GM18861 (cell line): ENCODE measurements around the gene FOXP1.

Experiments used
- ATAC-seq: cut with Tn5 transposase; IDR thresholded peaks from one replicate; pipeline ENCODE4 v1.9.1; 2021; ENCODE audit not compliant: unreplicated experiment

The FOXP1 gene

DNA sequence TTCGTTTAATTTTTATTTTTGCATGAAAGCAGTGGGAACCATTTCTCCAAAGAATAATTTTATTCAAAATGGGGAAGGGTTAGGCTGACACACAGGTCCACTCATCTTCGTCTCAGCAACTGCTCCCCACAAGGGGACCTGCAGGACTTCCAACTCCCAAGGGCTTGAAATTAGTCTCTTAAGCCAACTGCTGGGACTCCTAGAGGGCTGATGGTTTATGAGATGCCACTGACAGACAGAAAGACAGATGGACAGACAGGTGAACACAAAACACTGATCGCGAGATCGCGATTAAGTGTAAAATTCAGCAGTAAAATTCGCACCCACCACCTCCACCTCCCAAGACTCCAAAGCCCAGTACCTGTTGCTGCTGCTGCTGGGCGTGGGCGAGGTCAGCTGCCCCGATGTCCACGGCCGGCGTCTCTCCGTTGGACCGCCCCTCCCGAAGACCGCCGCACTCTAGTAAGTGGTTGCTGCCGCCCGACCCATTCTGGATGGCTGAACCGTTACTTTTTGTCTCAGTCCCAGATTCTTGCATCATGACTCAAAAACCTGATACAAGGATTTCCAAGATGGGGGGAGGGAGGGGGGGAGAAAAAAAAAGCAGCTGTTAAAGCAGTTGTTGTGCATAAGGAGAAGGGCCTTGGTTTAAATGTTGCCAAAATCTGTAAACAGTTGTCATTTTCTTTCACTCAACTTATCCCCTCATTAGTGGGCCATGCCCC, 385.5 kb downstream of the FOXP1 start:
- no peak for ATAC-seq

DNA sequence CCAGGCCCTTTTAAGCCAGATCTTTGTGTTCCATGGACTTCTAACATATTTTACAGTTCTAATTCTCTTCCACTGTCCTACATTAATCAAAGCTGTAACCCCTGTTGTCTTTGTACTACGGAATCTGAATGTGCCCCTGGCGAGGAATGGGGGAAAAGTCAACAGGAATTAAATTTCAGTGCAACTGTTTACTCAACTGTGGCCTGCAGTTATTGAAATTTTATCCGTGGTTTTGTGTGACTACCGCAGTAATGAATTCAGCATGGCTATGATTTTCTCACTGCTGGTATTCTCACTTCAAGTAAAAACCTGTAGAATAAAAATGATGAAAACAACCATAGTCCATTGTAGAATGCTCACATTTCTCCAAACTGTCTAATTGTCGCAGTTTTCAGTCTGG, 388.0 kb downstream of the FOXP1 start:
- no peak for ATAC-seq

DNA sequence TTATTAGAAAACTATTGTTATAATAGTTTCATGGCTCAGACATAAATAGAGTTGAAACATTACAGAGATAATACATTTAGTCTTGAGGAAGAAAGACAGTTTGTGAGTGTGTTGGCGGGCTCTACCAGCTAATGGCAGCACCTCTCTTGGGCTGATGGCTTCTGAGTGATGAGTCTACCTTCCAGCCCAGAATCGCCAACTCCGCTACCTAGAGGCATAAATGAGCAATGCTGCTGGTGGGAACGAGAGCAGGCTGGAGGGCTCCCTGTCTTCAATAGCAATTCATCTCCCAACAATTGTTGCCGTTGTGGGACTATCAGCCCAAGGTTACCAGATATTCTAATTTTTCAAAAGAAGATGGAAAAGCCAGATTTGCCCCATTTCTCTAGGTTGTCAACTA, 388.7 kb downstream of the FOXP1 start:
- ATAC-seq: no peak

DNA sequence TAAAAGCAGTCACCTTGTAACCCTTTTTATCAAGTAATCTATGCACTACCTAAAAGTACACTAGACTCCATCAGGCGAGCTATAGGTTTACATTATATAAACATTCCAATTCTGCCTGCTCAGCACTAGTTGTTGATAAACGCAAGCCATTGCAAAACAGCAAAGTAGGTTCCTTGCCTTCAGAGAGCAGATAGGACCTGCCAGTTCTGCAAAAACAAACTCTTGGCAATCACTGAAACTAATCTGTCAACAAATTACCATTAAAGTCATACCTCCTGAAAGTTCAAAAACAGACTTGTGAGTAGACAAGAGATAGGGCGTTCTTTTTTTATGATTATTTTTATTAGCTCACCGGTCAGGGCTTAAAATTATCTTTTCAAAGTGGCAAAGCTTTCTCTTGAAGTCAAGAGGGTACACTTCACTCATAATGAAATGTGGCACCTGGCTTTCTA, 392.5 kb downstream of the FOXP1 start:
- no peak for ATAC-seq

DNA sequence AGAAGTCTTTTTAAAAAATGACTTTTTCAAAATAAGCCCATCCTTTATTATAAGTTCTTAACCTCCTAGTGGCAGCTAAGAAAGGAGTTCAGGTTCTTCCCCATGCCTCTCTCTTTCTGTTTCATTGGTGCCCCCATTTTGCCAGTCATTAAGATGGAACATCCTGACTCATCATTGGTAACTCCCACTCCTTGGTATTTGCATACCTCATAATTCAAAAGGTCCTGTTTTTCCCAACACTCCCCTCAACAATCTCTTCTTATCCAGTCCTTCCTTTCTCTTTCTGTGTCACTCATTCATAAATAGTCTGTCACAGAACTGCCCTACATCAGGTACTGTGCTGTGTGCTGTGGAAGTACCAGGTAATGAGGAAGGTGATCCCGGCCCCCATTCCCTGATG, 394.0 kb downstream of the FOXP1 start:
- no peak for ATAC-seq

DNA sequence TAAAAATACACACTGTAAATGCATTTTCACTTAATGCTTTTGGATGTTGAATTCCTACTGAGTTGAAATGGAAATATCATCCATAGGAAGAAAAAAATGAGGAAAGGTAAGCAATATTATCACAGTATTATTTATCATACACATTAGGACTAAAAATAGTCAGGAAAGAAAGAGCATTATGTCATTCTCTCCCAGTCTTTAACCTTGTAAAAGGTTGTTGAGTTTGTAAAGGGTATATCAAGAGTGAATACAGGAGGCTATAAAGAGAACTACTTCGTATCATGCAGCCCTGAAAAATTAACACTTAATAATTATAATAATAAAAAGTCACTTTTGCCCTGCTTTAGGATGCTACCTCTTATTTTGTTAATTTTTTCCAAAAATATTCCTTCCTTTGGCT, 395.8 kb downstream of the FOXP1 start:
- ATAC-seq: no peak

DNA sequence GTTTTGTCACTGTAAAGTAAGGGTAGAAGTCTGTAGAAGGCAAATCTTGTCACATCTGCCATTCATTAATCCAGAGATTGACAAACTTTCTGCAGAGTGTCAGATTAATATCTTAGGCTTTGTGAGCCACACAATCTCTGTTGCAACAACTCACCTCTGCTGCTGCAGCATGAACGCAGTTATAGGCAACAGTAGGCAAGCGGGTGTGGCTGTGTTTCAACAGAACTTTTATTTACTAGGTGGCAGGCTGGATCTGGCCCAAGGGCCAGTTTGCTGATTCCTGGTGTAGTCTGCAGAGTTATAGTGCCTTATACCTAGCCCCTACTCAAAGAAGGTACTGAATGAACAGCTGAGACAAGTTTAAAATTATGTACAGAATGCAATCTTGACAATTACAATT, 396.7 kb downstream of the FOXP1 start:
- no peak for ATAC-seq

DNA sequence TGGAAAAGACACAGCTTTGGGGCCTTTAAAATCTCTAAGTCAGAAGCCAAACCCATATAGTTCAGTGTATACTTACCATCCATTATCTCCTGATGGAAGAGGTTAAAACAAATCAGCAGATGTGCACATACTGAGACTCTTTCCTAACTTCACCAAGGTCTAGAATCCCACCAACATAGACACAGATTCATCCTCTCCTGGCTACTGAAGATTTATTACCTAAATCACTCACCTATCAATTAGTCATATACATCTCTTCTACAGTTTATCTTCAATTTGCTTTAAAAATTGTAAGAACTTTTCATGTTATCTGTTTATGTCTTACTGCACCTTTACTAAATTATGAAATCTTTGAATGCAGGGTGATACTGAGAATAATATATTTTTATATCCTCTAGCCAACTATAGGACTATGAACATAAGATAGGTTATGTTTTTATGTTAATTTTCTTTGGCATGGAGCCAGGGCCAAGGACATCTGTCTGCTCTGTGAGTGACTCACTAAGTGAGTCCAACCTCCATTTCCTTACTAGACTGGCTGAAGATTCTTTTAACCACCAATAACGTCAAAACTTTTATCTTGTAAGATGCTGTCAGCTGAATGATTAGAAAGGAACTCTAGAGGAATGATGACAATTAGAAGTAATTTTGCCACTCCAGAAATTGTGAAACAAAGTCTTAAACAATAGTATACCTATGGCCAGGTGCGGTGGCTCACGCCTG, 397.6 kb downstream of the FOXP1 start:
- no peak for ATAC-seq

DNA sequence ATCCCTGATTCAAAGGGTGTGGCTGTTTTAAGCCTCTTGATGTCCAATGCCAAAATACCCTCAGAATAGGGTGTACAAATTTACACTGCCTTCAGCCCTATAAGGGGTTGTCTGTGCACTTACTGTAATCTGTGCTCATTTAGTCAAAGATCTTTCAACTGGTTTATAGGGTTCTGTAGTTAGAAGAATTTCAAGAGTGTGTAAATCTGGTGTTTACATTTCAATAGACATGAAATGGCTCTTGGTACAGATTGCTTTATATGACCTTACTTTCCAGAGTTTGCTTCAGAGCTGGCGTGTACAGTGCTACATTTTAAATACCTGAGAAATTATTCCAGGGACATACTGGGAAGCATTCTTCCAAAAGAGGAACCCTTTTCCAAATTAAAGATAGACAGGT, 399.3 kb downstream of the FOXP1 start:
- no peak for ATAC-seq

DNA sequence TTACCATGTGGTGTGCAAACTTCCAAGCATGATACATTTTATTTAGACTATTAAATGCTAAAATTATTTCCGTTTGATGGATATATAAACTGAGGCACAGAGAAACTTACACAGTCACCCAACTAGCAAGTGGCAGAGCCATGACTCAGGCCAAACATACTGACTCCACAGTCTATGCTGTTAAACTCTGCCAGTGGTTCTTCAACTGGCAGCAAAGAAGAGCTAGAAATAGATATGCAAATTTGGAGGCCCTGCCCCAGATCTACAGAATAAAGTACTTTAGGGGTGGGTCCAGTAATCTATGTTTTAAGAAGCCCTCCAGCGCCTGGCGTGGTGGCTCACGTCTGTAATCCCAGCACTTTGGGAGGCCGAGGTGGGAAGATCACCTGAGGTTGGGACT, 400.0 kb downstream of the FOXP1 start:
- no peak for ATAC-seq

DNA sequence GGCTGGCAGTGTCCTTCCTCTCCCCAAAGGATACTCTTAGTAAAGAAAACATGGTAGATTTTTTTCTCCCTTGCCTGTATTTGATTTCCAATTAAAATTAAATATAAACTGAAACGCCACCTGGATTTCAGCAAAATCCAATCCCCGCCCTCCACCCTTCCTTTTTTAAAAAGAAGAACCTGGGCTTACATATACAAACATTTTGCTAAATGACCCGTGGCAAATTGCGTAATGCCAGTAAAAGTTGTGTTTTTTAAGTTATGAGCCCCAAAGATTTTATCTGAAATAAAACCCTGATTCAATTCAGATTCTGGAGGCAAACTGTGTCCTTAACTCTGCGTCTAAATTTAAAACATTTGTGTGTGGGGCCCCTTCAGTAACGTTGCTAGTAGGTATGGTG, 403.0 kb downstream of the FOXP1 start:
- no peak for ATAC-seq

DNA sequence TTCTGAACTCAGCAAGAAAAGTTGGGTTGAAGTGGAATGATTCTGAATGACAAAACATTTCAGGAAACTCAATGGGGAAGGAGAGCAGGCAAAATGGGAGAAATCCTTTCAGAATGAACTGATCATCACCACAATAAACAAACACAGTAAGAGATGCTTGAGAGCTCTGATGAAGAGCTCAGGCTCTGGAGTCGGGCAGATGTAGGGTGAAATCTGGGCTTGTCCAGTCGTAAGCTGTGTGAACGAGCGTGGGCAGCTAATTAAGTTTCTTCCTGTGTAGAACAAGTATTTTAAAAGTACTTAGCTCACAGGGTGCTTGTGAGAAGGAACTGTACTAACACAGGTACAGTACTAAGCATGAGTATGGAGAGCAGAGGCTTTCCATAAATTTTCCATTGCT, 406.2 kb downstream of the FOXP1 start:
- ATAC-seq: no peak

DNA sequence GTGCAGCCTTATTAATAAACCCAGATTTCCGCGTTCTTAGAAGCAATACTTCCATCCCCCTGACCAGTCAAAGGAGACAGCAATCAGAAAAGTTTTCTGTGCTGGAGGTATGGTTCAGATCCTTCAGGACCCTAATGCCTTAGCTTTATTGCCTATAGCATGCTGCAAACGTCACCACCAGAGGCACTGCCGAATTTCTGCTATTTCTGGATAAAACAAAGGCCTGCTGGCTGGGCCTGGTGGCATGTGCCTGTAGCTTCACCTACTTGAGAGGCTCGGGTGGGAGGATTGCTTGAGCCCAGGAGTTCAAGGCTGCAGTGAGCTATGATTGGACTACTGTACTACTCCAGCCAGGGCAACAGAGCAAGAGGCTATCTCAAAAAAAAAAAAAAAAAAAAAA, 407.2 kb downstream of the FOXP1 start:
- ATAC-seq: no peak

DNA sequence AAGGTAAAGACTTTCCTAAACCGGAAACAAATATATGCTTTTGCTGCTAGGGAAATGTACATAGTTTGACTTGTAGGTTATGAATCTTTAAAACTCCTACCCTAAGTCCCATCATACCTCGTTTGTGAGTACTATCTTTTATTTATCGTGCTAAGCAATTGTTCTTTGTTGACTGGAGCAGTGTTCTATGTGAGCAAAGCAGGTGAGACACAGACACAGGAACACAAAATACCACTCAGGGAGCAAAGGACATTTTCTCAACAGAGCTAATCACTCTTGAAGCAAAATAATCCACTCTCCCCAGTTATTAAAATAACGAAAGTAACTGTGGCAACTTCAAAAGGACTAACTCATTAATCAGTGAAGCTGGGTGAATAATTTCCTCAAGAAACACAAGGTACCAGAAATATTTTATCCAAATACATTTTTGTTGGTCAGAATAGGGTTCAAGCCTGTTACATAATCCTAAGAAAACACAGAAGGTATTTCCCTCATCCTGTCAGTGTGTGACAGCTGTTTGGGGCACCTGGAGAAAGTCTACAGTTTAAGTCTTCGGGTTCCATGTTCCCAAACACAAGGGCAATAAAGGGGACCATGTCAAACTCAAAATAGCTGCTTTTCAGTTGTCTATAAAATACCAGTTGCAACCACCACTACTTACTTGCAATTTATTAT, 407.7 kb downstream of the FOXP1 start:
- ATAC-seq: no peak

DNA sequence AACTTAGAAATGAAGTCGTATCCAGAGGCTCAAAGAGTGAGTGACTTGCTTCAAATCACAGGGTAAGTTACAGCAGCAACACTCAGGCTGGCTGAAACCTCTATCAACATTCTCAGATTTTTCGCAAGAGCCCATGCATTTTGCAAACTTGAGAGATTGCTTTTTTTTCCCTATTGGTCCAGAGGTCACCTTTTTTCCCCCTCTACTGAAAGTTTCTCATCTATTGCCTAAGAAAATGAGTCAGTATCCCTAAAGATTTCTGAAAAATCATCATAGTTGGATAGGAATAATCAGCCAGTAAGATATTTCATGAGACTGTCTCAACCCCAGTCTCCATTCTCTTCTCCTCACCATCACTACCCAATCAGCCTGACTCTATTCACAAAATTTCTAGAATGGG, 410.6 kb downstream of the FOXP1 start:
- ATAC-seq: no peak

DNA sequence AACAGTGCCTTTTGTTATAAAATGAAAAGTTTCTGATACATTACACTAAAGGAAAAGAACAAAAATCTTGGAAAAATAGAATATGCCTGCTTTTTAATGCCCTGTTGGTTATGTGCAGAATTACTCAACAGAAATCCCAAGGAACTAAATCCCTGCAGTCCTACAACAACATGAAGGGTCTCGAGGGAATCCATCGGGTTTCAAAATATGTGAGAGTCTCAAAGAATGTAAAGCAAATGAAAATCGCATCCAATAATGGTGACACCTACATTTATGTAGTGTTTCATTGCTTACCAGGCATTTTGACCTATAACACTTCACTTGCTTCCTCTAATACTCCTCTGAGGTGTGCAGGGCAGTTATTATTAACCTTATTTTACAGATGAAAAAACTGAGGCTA, 411.3 kb downstream of the FOXP1 start:
- ATAC-seq: no peak

DNA sequence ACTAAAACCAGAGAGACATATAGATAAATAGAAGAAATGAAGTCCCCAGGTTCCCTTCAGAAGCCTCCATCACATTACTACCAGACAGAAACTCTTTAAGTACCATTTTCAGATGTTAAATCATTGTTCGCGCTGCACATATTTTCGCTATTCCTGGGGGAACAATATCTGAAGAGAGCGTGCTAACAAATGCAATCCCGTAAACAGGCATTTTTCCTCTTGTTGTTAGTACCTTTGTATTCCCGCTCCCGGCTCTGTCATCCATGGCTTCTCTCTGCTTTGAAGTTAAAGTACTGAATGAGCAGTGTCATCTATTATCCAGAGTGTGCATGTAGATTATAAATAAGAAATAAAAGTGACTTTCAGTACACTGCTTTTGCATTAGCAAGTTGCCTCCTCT, 412.3 kb downstream of the FOXP1 start:
- no peak for ATAC-seq

DNA sequence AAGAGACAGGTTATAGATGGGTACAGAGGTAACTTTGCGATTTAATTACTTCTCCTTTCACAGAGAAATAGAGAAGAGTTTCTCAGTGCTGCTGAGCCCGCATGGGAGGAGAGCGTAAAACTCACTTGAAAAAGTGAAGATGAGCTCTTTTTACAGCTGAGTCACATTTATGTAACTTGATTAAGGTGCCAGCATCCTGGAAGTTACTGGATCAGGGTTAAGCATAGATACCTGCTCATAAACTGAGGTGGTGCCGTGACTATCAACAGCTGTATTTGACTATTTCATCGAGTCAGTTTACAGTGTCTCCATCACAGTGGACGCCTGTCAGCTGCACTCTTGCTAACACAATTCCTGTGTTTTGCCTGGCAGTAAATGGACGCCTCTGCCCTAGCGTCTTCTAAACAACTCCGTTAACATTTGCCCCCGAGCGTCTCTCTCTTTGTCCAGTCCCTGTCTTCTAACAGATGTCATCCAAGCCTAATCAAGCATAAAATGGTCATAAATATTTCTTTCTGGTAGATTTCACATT, 414.6 kb downstream of the FOXP1 start:
- ATAC-seq: no peak

DNA sequence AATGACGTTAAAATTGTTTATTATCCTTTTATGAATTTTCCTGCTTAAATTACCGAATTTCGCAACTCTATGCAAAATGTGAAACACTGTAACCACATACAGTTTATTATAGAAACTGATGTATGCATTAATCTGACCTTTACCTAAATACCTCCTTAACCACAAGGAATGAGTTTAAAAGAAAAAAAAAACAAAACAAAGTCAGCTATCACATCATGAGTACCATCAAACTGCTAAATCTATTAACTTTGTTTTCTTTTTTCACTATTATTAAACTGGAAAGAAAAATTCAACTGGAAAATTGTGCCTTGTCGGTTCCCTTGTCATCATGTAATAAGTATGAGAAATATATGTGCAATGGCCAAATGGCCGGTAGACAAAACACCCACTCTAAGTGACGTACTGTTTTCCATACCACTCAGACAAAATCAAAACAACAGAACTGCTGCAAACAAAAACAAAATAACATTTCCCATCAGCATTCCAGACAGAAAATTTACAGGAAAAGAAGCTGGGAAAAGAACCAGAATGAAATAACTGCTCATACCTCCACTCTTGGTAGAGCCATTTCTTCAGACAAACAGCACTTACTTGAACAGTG, 415.3 kb downstream of the FOXP1 start:
- no peak for ATAC-seq

DNA sequence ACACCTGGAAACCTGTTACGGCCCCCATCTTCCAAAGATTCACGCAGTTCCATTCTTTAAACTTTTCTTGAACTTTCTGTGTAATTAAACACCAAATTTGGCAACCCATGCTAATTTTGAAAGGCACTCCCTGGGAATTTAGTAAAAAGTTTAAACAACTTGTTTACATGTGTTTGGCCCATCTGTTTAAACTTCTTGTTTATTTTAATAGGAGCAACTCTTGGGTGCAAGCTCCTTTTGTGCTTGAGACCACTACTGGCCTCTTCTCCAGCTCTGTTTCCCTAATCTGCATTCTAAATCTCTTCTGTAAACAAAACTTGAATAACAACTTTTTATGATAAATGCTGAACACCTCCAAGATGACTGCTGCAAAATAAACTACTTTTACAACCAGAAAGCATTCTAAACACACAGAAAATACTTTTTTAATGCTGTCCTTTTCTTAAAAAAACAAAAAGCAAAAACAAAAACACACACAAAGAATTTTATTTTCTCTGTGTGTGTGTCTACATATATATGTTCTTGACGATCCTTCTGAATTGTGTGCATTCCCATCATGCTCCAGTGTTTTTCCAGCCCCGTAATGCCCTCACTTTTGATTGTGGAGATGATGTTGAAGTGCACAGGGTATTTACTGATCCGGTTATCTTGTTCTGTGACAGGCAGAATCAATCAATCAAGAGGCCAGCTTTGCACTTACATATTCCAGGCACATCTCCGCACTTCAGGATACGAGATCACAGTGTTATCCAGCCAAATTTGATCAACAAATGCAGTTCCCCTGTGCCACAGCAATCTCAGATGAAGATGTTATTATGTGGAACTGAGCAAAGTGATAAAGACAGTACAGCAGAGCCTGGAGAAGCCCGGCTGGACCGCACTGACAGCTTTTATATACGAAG, 416.9 kb downstream of the FOXP1 start:
- ATAC-seq: no peak

DNA sequence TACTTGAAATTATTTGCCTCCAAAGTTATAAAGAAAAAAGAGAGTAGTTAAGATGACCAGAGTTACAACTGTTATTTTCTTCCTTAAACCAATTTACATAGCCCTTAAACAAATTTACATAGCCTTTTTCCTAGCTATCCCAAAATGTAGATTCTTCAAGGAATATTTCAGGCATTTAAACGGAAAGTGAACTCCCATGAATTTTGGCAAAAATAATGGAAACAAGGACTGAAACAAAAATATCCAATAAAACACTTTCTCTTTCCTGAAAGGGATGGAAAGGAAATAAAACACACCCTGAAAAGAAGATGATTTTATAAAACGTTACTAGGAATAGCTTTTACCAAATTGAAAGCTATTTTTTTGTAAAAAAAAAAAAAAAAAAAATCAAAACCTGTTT, 418.6 kb downstream of the FOXP1 start:
- no peak for ATAC-seq
